H1 (cell line): Measurements from ENCODE around the gene PRKRIP1. TPM values are rescaled to one million over a fixed set of nuclear protein-coding genes. Genes with fewer than 3 reads are reported as not detected.

ENCODE experiments used
- CTCF ChIA-PET: fragments of 300-600 bp; sonication (Branson Sonifier 250); formaldehyde crosslinking; loops from one replicate; lab custom pipeline; 2021; ENCODE audit not compliant: partially characterized antibody; lab: Charles Lee
- POLR2A ChIA-PET: fragments of 300-600 bp; sonication (Branson Sonifier 250); formaldehyde crosslinking; loops from one replicate; lab custom pipeline; 2021; ENCODE audit warnings: inconsistent platforms; ENCODE audit not compliant: partially characterized antibody; lab: Charles Lee
- DNase-seq, 2 experiments: peaks; one replicate each; pipeline versions ENCODE4 v3.0.0 to v3.0.0-alpha.2; 2010 to 2022; ENCODE audit warnings: low spot score in 2 of 2, low read depth in 1 of 2, mixed read lengths in 1 of 2
- FAIRE-seq: peaks from 2 replicates; lab custom pipeline; 2011; peaks lifted over from hg19 to GRCh38; lab: Jason Lieb, UNC
- H2AFZ ChIP-seq: 2 replicates; pipeline ENCODE4 v1.8.1; 2012; ENCODE audit warnings: low read length, inconsistent platforms
- H2AK5ac ChIP-seq: 2 replicates; pipeline ENCODE4 v1.6.1; 2013; ENCODE audit warnings: low read depth, low read length
- H2BK120ac ChIP-seq: replicated peaks from 2 replicates; pipeline ENCODE3; 2013; ENCODE audit warnings: low read depth, low read length, inconsistent platforms
- H2BK12ac ChIP-seq: 2 replicates; pipeline ENCODE4 v1.6.1; 2013; ENCODE audit warnings: low read depth, low read length
- H2BK15ac ChIP-seq: 2 replicates; pipeline ENCODE4 v1.6.1; 2013; ENCODE audit warnings: low read length
- H2BK20ac ChIP-seq: 2 replicates; pipeline ENCODE4 v1.6.1; 2013; ENCODE audit warnings: low read length
- H2BK5ac ChIP-seq: 2 replicates; pipeline ENCODE4 v1.6.1; 2013; ENCODE audit warnings: low read depth, low read length
- H3K14ac ChIP-seq: 2 replicates; pipeline ENCODE4 v1.6.1; 2013; ENCODE audit warnings: inconsistent platforms; ENCODE audit not compliant: insufficient read length
- H3K18ac ChIP-seq: 2 replicates; pipeline ENCODE4 v1.6.1; 2013; ENCODE audit warnings: low read length; ENCODE audit errors: extremely low read depth
- H3K23ac ChIP-seq: 2 replicates; pipeline ENCODE4 v1.6.1; 2013; ENCODE audit warnings: inconsistent platforms; ENCODE audit not compliant: insufficient read length
- H3K23me2 ChIP-seq: 2 replicates; pipeline ENCODE4 v1.6.1; 2013; ENCODE audit warnings: low read depth, low read length
- H3K27ac ChIP-seq: 2 replicates; pipeline ENCODE4 v1.6.1; 2011; ENCODE audit warnings: low read depth, low read length, inconsistent platforms
- H3K27me3 ChIP-seq, 4 experiments: replicated peaks in 1 of 4; 1 replicate in 1 of 4; 2 replicates in 3 of 4; pipeline versions ENCODE4 v1.6.1 to v1.8.1; 2011 to 2013; ENCODE audit warnings: low read length in 3 of 4, mild to moderate bottlenecking in 3 of 4, inconsistent platforms in 2 of 4, mixed read lengths in 2 of 4, moderate library complexity in 1 of 4; ENCODE audit not compliant: control insufficient read depth in 3 of 4, insufficient read depth in 3 of 4; ENCODE audit errors: extremely low read depth in 1 of 4
- H3K36me3 ChIP-seq, 4 experiments: 2 replicates each; pipeline versions ENCODE4 v1.6.1 to v1.8.1; 2011 to 2013; ENCODE audit warnings: mild to moderate bottlenecking in 4 of 4, low read length in 3 of 4, moderate library complexity in 2 of 4, control low read depth in 1 of 4, inconsistent platforms in 1 of 4; ENCODE audit not compliant: insufficient read depth in 4 of 4, control insufficient read depth in 2 of 4
- H3K4ac ChIP-seq: replicated peaks from 2 replicates; pipeline ENCODE3; 2013; ENCODE audit warnings: low read length, low read depth, mixed read lengths, inconsistent platforms; ENCODE audit not compliant: insufficient read length
- H3K4me1 ChIP-seq, 4 experiments: replicated peaks in 1 of 4; 1 replicate in 1 of 4; 2 replicates in 3 of 4; pipeline versions ENCODE4 v1.6.1 to v1.8.1; 2011 to 2013; ENCODE audit warnings: low read length in 3 of 4, inconsistent platforms in 2 of 4, mixed read lengths in 1 of 4; ENCODE audit not compliant: insufficient read depth in 4 of 4, control insufficient read depth in 3 of 4
- H3K4me2 ChIP-seq, 2 experiments: 2 replicates each; pipeline versions ENCODE4 v1.6.1 to v1.8.1; 2011 to 2013; ENCODE audit warnings: low read depth in 2 of 2, low read length in 2 of 2, control low read depth in 1 of 2, inconsistent platforms in 1 of 2, mild to moderate bottlenecking in 1 of 2; ENCODE audit not compliant: insufficient read depth in 1 of 2
- H3K4me3 ChIP-seq, 4 experiments: fragments of 200-600, 300-600 bp in 1 of 4; sonication (generic), shearing (Covaris generic), sonication (Bioruptor Twin) in 1 of 4; 2 replicates each; pipeline versions ENCODE4 v1.5.1 to v1.8.1; 2011 to 2016; ENCODE audit warnings: low read length in 4 of 4, low read depth in 3 of 4, control low read depth in 2 of 4, inconsistent platforms in 2 of 4, mild to moderate bottlenecking in 2 of 4, mixed read lengths in 1 of 4, moderate library complexity in 1 of 4; ENCODE audit not compliant: insufficient read depth in 2 of 4; ENCODE audit errors: extremely low read depth in 1 of 4
- H3K56ac ChIP-seq: replicated peaks from 2 replicates; pipeline ENCODE3; 2013; ENCODE audit warnings: low read depth, mild to moderate bottlenecking, mixed read lengths, low read length, inconsistent platforms; ENCODE audit not compliant: insufficient read length
- H3K79me1 ChIP-seq: 2 replicates; pipeline ENCODE4 v1.6.1; 2013; ENCODE audit warnings: low read depth, low read length, control low read depth
- H3K79me2 ChIP-seq, 2 experiments: 2 replicates each; pipeline versions ENCODE4 v1.6.1 to v1.8.1; 2012 to 2013; ENCODE audit warnings: low read length in 2 of 2, mild to moderate bottlenecking in 2 of 2, inconsistent platforms in 1 of 2; ENCODE audit not compliant: insufficient read depth in 2 of 2, control insufficient read depth in 1 of 2
- H3K9ac ChIP-seq, 4 experiments: replicated peaks in 1 of 4; 1 replicate in 1 of 4; 2 replicates in 3 of 4; pipeline versions ENCODE4 v1.6.1 to v1.8.1; 2011 to 2013; ENCODE audit warnings: low read depth in 3 of 4, low read length in 3 of 4, control low read depth in 2 of 4, mild to moderate bottlenecking in 2 of 4, moderate library complexity in 2 of 4, inconsistent platforms in 1 of 4; ENCODE audit errors: extremely low read depth in 1 of 4
- H3K9me3 ChIP-seq, 2 experiments: 2 replicates each; pipeline versions ENCODE4 v1.6.1 to v1.8.1; 2012 to 2013; ENCODE audit warnings: mild to moderate bottlenecking in 2 of 2, moderate library complexity in 2 of 2, control low read depth in 1 of 2, inconsistent platforms in 1 of 2, low read depth in 1 of 2, low read length in 1 of 2, mixed read lengths in 1 of 2; ENCODE audit not compliant: insufficient read depth in 2 of 2
- H4K20me1 ChIP-seq, 2 experiments: replicated peaks in 1 of 2; 2 replicates each; pipeline versions ENCODE3 to v1.8.1; 2011 to 2013; ENCODE audit warnings: inconsistent platforms in 2 of 2, low read length in 2 of 2, mild to moderate bottlenecking in 1 of 2; ENCODE audit not compliant: insufficient read depth in 2 of 2, control insufficient read depth in 1 of 2
- H4K5ac ChIP-seq: 2 replicates; pipeline ENCODE4 v1.6.1; 2013; ENCODE audit warnings: low read length, low read depth, mixed read lengths, inconsistent platforms; ENCODE audit not compliant: insufficient read length
- H4K8ac ChIP-seq: 2 replicates; pipeline ENCODE4 v1.8.0; 2013; ENCODE audit warnings: mild to moderate bottlenecking, moderate library complexity, low read length, inconsistent platforms; ENCODE audit not compliant: insufficient read depth; ENCODE audit errors: extremely low read depth
- H4K91ac ChIP-seq: replicated peaks from 2 replicates; pipeline ENCODE3; 2013; ENCODE audit warnings: low read length, mixed read lengths, inconsistent platforms; ENCODE audit not compliant: insufficient read length
- POLR2AphosphoS5 ChIP-seq: IDR thresholded peaks from 2 replicates; pipeline ENCODE4 v1.6.1; 2011; ENCODE audit warnings: low read depth, low read length
- RFX5 ChIP-seq: IDR thresholded peaks from 2 replicates; pipeline ENCODE4 v1.6.1; 2011; ENCODE audit warnings: low read depth, low read length, improper control_type of control experiment, borderline replicate concordance
- SP4 ChIP-seq: IDR thresholded peaks from 2 replicates; pipeline ENCODE4 v1.6.1; 2012; ENCODE audit warnings: low read length, inconsistent platforms
- WGBS, 2 experiments: shearing (Covaris generic) in 1 of 2; methylation state at CpG; one replicate each; pipeline versions ENCODE4 v1.1.6 to v1.1.7; 2013 to 2015; ENCODE audit warnings: low lambda C conversion rate in 2 of 2, mixed read lengths in 2 of 2, inconsistent platforms in 1 of 2, low coverage in 1 of 2, missing lambda C conversion rate in 1 of 2; ENCODE audit not compliant: insufficient replicate concordance in 2 of 2, insufficient coverage in 1 of 2, insufficient read length in 1 of 2; ENCODE audit errors: extremely low coverage in 1 of 2, missing lambda C conversion rate in 1 of 2; 5-methylcytosine and 5-hydroxymethylcytosine counted together
- polyA plus RNA-seq, 7 experiments: library from polyadenylated mRNA; depleted of rRNA in 3 of 7; stranded (reverse) in 5 of 7; unstranded in 2 of 7; fragments of >200 nt in 5 of 7; fragments of 200-250 nt in 2 of 7; gene quantifications; 1 replicate in 5 of 7; 2 replicates in 1 of 7; 4 replicates in 1 of 7; pipeline versions ENCODE4 v1.2.1 to v1.2.3, GENCODE V29; 2011 to 2013; ENCODE audit warnings: missing spikeins in 2 of 7, mixed read lengths in 2 of 7
- total RNA-seq: library from RNA; stranded (reverse); fragmentation: NEBNext Ultra II Directional; extraction: Animal tissue kit (Norgen Biotek cat#: 25700); gene quantifications from 2 replicates; pipeline ENCODE4 v1.2.1, GENCODE V29; 2021

PRKRIP1 gene
- total and polyA plus RNA-seq, 2 of the 8 experiments (the other 6 are each of a cell fraction or from before 2014, with no cell fraction given), result 11.1 to 22.0 TPM

GRCh38 chr7:102472126-102473041, 76.2 kb downstream of the PRKRIP1 start:
- POLR2A ChIA-PET, result interaction anchor here (1.2 to 1.4 kb wide), 4 partner anchors 18 to 152 kb away, joined by 3 read pairs; no protein-coding TSS in a partner anchor
- peak in 1 of 2 experiments; percentile 41 for DNase-seq
- H3K27ac ChIP-seq, result no peak overlapping the region
- H2AK5ac ChIP-seq, result no peak overlapping the region
- no peaks in the 10 kb centered on the region for H3K23me2 ChIP-seq
- CTCF ChIA-PET, result interaction anchor here (1.2 to 1.5 kb wide), 2 partner anchors 60 kb away, joined by 3 to 6 read pairs; no protein-coding TSS in a partner anchor
- WGBS, 2 experiments, result 88% methylated on average over 31 of the region's 31 CpGs; no CpG with 5 or more reads in 1 of the 2 experiments
- H3K18ac ChIP-seq, result no peak overlapping the region
- H2BK120ac ChIP-seq, result no peak overlapping the region
- H3K4me3 ChIP-seq, result no peak overlapping the region
- TF ChIP-seq RFX5, result no peak
- TF ChIP-seq POLR2AphosphoS5, result 0 out of 2 replicates have a peak, but pooled peaks have one; percentile 27
- no peak for TF ChIP-seq SP4
- H3K14ac ChIP-seq, result no peak overlapping the region
- H4K8ac ChIP-seq, result peak overlapping the region; percentile 89; the same call in 1 of the 2 replicates
- H2AFZ ChIP-seq, result no peak overlapping the region
- no peak overlapping the region for H3K23ac ChIP-seq
- H3K56ac ChIP-seq, result no peak overlapping the region
- no peak overlapping the region for H4K5ac ChIP-seq
- no peaks in the 10 kb centered on the region for H3K79me1 ChIP-seq
- no peak overlapping the region for H3K4me2 ChIP-seq
- H2BK12ac ChIP-seq, result no peak overlapping the region
- H3K79me2 ChIP-seq, result no peaks in the 10 kb centered on the region
- peaks cover 0 to 8% of the 10 kb centered on the region in 2 experiments for H4K20me1 ChIP-seq
- no peaks in the 10 kb centered on the region for H3K4me1 ChIP-seq
- FAIRE-seq, result no peak
- no peak overlapping the region for H2BK15ac ChIP-seq
- no peak overlapping the region for H3K4ac ChIP-seq
- no peak overlapping the region for H4K91ac ChIP-seq
- H2BK5ac ChIP-seq, result no peak overlapping the region
- H3K9ac ChIP-seq, result no peak overlapping the region; a peak in 1 of 7 replicates
- H3K36me3 ChIP-seq, result peaks cover 2 to 14% (median 8%) of the 10 kb centered on the region in 4 experiments; a peak in 6 of 8 replicates
- H2BK20ac ChIP-seq, result no peak overlapping the region
- H3K27me3 ChIP-seq, result no peaks in the 10 kb centered on the region
- no peaks in the 10 kb centered on the region for H3K9me3 ChIP-seq
